ENCODE measurements around the gene MRPS15.
"Not testable (repeated sequence)": the region's sequence is repeated elsewhere in the genome, so short reads cannot be mapped to it uniquely, and the experiment has no call there.

Gene MRPS15

DNA sequence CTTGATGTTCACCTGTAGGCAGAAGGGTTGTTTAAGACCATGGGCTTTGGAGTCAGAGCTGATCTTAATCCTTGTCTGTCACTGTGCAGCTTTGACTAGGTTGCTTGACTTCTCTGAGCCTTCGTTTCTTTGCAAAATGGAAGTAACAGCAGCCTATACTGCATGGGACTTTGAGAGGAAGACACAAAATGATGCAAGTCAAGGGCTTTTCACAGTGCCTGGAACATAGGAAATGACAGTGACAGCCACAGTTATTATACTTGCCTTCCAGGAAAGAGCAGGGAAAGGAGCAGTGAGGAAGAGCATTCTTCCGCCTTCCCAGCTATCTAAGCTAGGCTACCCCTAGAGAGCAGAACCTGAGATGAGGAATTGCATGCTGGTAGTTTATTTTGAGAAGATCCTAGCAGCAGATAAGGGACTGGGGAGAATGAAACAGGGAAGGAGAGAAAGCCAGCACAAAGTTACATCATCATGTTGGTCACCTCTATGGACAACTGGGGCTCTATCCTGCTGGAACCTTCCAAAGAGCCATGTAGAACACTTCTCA is 15.4 kb upstream of the MRPS15 start:
- DNase-seq = no peak
- H3K4me3 ChIP-seq (ENCODE audit: control insufficient read depth in 1 of 7, extremely low read depth in 1 of 7, insufficient read depth in 4 of 7, low read depth in 2 of 7, low read length in 6 of 7) = peak overlapping the region in 1 of 7 experiments; percentile 8
- no peak overlapping the region for H3K27ac ChIP-seq (ENCODE audit: insufficient read depth in 1 of 2, low read depth in 1 of 2, low read length in 2 of 2, poor library complexity in 1 of 2, severe bottlenecking in 2 of 2)
- H3K27me3 ChIP-seq (replicated peaks in 2 of 5; ENCODE audit: control insufficient read depth in 4 of 5, insufficient read depth in 5 of 5, low read length in 4 of 5) = no peaks in the 10 kb centered on the region
- H3K36me3 ChIP-seq (ENCODE audit: control insufficient read depth in 4 of 4, insufficient read depth in 4 of 4, low read length in 3 of 4) = peaks cover 12 to 43% (median 30%) of the 10 kb centered on the region in 4 experiments
- ChIA-PET CTCF (interaction anchor here (0.7 to 1.8 kb wide), 3 partner anchors 9 to 21 kb away, joined by 3 to 8 read pairs (median 4); no protein-coding TSS in a partner anchor), POLR2A (no interaction called here)
- H3K4me1 ChIP-seq (ENCODE audit: control extremely low read depth in 1 of 4, control insufficient read depth in 4 of 4, insufficient read depth in 4 of 4, low read length in 3 of 4) = peaks cover 7 to 44% (median 37%) of the 10 kb centered on the region in 4 experiments
- no peaks in the 10 kb centered on the region for H3K9me3 ChIP-seq (ENCODE audit: control extremely low read depth in 1 of 5, control insufficient read depth in 4 of 5, insufficient read depth in 2 of 5, low read depth in 1 of 5, low read length in 4 of 5)
- 100% methylated on average over 2 of the region's 2 CpGs for WGBS (ENCODE audit: insufficient coverage)

DNA sequence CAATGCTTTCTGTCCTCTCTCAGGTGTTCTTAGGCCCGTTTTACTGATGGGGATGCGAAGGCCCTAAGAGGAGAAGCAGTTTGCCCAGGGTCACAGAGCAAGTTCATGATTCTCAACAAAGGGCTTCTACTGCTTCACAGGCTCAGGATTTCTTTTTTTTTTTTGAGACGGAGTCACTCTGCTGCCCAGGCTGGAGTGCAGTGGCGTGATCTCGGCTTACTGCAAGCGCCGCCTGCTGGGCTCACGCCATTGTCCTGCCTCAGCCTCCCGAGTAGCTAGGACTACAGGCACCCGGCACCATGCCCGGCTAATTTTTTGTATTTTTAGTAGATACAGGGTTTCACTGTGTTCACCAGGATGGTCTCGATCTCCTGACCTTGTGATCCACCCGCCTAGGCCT is 13.4 kb upstream of the MRPS15 start:
- H3K4me3 ChIP-seq (ENCODE audit: control insufficient read depth in 1 of 7, extremely low read depth in 1 of 7, insufficient read depth in 4 of 7, low read depth in 2 of 7, low read length in 6 of 7); POLR2A ChIA-PET; H3K27ac ChIP-seq (ENCODE audit: insufficient read depth in 1 of 2, low read depth in 1 of 2, low read length in 2 of 2, poor library complexity in 1 of 2, severe bottlenecking in 2 of 2); H3K9me3 ChIP-seq (ENCODE audit: control extremely low read depth in 1 of 5, control insufficient read depth in 4 of 5, insufficient read depth in 2 of 5, low read depth in 1 of 5, low read length in 4 of 5); DNase-seq; CTCF ChIA-PET; H3K27me3 ChIP-seq (replicated peaks in 2 of 5; ENCODE audit: control insufficient read depth in 4 of 5, insufficient read depth in 5 of 5, low read length in 4 of 5): not testable (repeated sequence)
- 96% methylated on average over 9 of the region's 13 CpGs for WGBS (ENCODE audit: insufficient coverage)
- H3K36me3 ChIP-seq (ENCODE audit: control insufficient read depth in 4 of 4, insufficient read depth in 4 of 4, low read length in 3 of 4) = peaks cover 12 to 56% (median 38%) of the 10 kb centered on the region in 4 experiments
- peaks cover 3 to 34% (median 28%) of the 10 kb centered on the region in 4 experiments for H3K4me1 ChIP-seq (ENCODE audit: control extremely low read depth in 1 of 4, control insufficient read depth in 4 of 4, insufficient read depth in 4 of 4, low read length in 3 of 4)

DNA sequence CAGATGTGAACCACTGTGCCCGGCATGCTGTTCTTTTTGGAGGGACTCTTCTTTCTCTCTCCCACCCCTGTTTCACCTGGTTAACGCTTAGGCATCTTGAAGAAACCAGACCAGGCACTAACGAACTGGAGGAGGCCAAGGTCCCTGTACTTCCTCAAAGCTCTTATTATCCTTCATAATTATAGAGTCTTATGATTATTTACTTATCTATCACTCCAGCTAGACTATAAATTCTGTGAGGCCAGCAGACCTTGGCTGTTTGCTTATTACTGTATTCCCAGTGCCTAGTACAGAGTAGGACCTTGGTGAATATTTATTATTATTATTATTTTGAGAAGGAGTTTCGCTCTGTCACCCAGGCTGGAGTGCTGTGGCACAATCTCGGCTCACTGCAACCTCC is 12.8 kb upstream of the MRPS15 start:
- WGBS (ENCODE audit: insufficient coverage) = 95% methylated on average over 3 of the region's 5 CpGs

DNA sequence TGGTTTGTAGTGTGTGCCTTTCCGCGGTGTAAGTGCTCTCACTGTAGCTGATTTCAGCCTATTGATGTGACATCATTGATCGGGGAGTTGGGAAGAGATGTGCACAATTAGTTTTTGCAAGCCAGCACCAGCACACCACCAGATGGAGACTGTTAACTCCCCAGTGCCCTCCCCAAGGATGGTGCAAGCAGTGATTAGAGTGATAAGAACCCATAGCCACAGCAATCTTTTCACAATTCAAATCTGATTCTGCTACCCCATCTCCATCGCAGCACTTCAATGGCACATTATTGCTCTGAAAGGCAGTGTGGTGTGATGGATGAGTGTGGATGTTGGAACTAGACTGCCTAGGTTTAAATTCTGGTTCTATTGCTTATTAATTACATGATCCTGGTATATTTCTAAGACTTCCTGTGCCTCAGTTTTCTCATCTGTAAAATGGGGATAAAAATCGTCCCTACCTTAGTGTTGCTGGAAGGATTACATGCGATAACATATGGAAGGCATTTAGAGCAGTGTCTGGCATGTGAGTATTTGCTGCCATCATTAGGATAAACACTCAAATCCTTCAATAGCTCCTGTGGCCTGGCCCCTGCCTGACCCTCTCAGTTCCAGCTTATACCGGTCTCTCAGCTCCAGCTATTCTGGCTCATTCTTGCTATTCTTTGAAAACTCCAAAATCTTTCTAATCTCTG is 11.9 kb upstream of the MRPS15 start:
- no peaks in the 10 kb centered on the region for H3K27me3 ChIP-seq (replicated peaks in 2 of 5; ENCODE audit: control insufficient read depth in 4 of 5, insufficient read depth in 5 of 5, low read length in 4 of 5)
- H3K4me3 ChIP-seq (ENCODE audit: control insufficient read depth in 1 of 7, extremely low read depth in 1 of 7, insufficient read depth in 4 of 7, low read depth in 2 of 7, low read length in 6 of 7) = no peak overlapping the region
- CTCF ChIA-PET = interaction anchor here (0.7 to 1.3 kb wide), 2 partner anchors 11 to 23 kb away, joined by 3 to 6 read pairs; no protein-coding TSS in a partner anchor
- peaks cover 0 to 18% (median 13%) of the 10 kb centered on the region in 4 experiments for H3K4me1 ChIP-seq (ENCODE audit: control extremely low read depth in 1 of 4, control insufficient read depth in 4 of 4, insufficient read depth in 4 of 4, low read length in 3 of 4)
- no peak overlapping the region for H3K27ac ChIP-seq (ENCODE audit: insufficient read depth in 1 of 2, low read depth in 1 of 2, low read length in 2 of 2, poor library complexity in 1 of 2, severe bottlenecking in 2 of 2)
- no peak for DNase-seq
- H3K9me3 ChIP-seq (ENCODE audit: control extremely low read depth in 1 of 5, control insufficient read depth in 4 of 5, insufficient read depth in 2 of 5, low read depth in 1 of 5, low read length in 4 of 5) = no peaks in the 10 kb centered on the region
- WGBS (ENCODE audit: insufficient coverage) = 100% methylated on average over 4 of the region's 7 CpGs
- peaks cover 12 to 65% (median 40%) of the 10 kb centered on the region in 4 experiments for H3K36me3 ChIP-seq (ENCODE audit: control insufficient read depth in 4 of 4, insufficient read depth in 4 of 4, low read length in 3 of 4)
- POLR2A ChIA-PET = no interaction called here

More for the DNA sequence above, 12.8 kb upstream of the MRPS15 start:
- CTCF ChIA-PET = interaction anchor here (0.7 kb wide), 1 partner anchor 24 kb away, joined by 3 read pairs; no protein-coding TSS in a partner anchor
- DNase-seq = no peak
- peaks cover 3 to 27% (median 22%) of the 10 kb centered on the region in 4 experiments for H3K4me1 ChIP-seq (ENCODE audit: control extremely low read depth in 1 of 4, control insufficient read depth in 4 of 4, insufficient read depth in 4 of 4, low read length in 3 of 4)
- POLR2A ChIA-PET = no interaction called here
- no peak overlapping the region for H3K4me3 ChIP-seq (ENCODE audit: control insufficient read depth in 1 of 7, extremely low read depth in 1 of 7, insufficient read depth in 4 of 7, low read depth in 2 of 7, low read length in 6 of 7)
- peaks cover 12 to 60% (median 38%) of the 10 kb centered on the region in 4 experiments for H3K36me3 ChIP-seq (ENCODE audit: control insufficient read depth in 4 of 4, insufficient read depth in 4 of 4, low read length in 3 of 4)
- H3K27me3 ChIP-seq (replicated peaks in 2 of 5; ENCODE audit: control insufficient read depth in 4 of 5, insufficient read depth in 5 of 5, low read length in 4 of 5) = no peaks in the 10 kb centered on the region
- no peak overlapping the region for H3K27ac ChIP-seq (ENCODE audit: insufficient read depth in 1 of 2, low read depth in 1 of 2, low read length in 2 of 2, poor library complexity in 1 of 2, severe bottlenecking in 2 of 2)
- no peaks in the 10 kb centered on the region for H3K9me3 ChIP-seq (ENCODE audit: control extremely low read depth in 1 of 5, control insufficient read depth in 4 of 5, insufficient read depth in 2 of 5, low read depth in 1 of 5, low read length in 4 of 5)

DNA sequence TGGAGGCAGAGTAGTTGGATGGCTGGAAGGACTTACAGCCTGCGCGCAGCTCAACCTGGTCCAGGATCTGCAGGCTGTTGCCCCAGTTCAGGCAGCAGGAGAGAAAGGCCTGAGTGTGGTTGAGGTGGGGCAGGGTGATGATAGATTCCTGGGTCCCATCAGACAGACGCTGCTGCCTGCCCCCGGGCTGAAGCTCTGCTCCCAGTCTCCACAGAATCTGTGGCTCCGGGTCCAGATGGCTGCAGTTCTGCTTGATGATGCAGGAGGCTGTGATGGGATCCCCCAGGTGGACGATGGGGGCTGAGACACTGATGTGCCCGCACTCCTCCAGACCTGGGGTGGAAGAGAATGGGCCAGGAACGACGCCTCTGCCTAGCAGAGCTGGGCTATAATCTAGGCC is 11.2 kb upstream of the MRPS15 start:
- Histone ChIP-seq H3K36me3 (ENCODE audit: control insufficient read depth in 4 of 4, insufficient read depth in 4 of 4, low read length in 3 of 4) (peaks cover 12 to 67% (median 39%) of the 10 kb centered on the region in 4 experiments), H3K9me3 (ENCODE audit: control extremely low read depth in 1 of 5, control insufficient read depth in 4 of 5, insufficient read depth in 2 of 5, low read depth in 1 of 5, low read length in 4 of 5) (no peaks in the 10 kb centered on the region), H3K4me3 (ENCODE audit: control insufficient read depth in 1 of 7, extremely low read depth in 1 of 7, insufficient read depth in 4 of 7, low read depth in 2 of 7, low read length in 6 of 7) (no peak overlapping the region), H3K4me1 (ENCODE audit: control extremely low read depth in 1 of 4, control insufficient read depth in 4 of 4, insufficient read depth in 4 of 4, low read length in 3 of 4) (peaks cover 0 to 11% (median 6%) of the 10 kb centered on the region in 4 experiments), H3K27ac (ENCODE audit: insufficient read depth in 1 of 2, low read depth in 1 of 2, low read length in 2 of 2, poor library complexity in 1 of 2, severe bottlenecking in 2 of 2) (no peak overlapping the region), H3K27me3 (replicated peaks in 2 of 5; ENCODE audit: control insufficient read depth in 4 of 5, insufficient read depth in 5 of 5, low read length in 4 of 5) (no peaks in the 10 kb centered on the region)
- ChIA-PET POLR2A (no interaction called here), CTCF (interaction anchor here (0.6 to 1.3 kb wide), 2 partner anchors 12 to 81 kb away, joined by 3 to 6 read pairs; no protein-coding TSS in a partner anchor)
- WGBS (ENCODE audit: insufficient coverage) = 96% methylated on average over 7 of the region's 9 CpGs
- DNase-seq = no peak

DNA sequence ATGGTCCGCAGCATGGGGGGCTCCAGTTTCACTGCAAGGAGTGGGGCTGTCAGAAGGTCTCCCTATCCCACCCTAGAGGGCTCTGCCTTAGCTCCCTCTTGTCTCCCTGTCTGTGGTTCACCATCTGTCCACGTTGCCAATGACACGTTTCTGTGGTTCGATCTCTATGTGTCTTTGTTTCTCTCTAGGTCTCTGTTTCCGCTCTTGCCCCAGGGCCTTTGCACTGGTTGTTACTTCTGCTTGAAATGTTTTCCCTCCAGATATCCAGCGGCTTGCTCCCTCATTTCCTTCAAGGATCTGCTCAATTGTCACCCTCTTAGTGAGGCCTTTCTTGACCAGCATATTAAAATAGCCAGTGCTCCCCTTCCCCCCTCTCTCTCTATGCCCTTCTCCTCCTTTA is 8.5 kb upstream of the MRPS15 start:
- WGBS (ENCODE audit: insufficient coverage) = 92% methylated on average over 5 of the region's 6 CpGs

More for the DNA sequence above, 8.5 kb upstream of the MRPS15 start:
- POLR2A ChIA-PET = no interaction called here
- Histone ChIP-seq H3K4me1 (ENCODE audit: control extremely low read depth in 1 of 4, control insufficient read depth in 4 of 4, insufficient read depth in 4 of 4, low read length in 3 of 4) (no peaks in the 10 kb centered on the region), H3K27me3 (replicated peaks in 2 of 5; ENCODE audit: control insufficient read depth in 4 of 5, insufficient read depth in 5 of 5, low read length in 4 of 5) (no peaks in the 10 kb centered on the region), H3K4me3 (ENCODE audit: control insufficient read depth in 1 of 7, extremely low read depth in 1 of 7, insufficient read depth in 4 of 7, low read depth in 2 of 7, low read length in 6 of 7) (no peak overlapping the region), H3K36me3 (ENCODE audit: control insufficient read depth in 4 of 4, insufficient read depth in 4 of 4, low read length in 3 of 4) (peaks cover 7 to 66% (median 42%) of the 10 kb centered on the region in 4 experiments), H3K27ac (ENCODE audit: insufficient read depth in 1 of 2, low read depth in 1 of 2, low read length in 2 of 2, poor library complexity in 1 of 2, severe bottlenecking in 2 of 2) (no peak overlapping the region), H3K9me3 (ENCODE audit: control extremely low read depth in 1 of 5, control insufficient read depth in 4 of 5, insufficient read depth in 2 of 5, low read depth in 1 of 5, low read length in 4 of 5) (no peaks in the 10 kb centered on the region)
- no peak for DNase-seq
- CTCF ChIA-PET = no interaction called here
